GM23338 (cell line): ENCODE results near the gene RIMS4.

ENCODE experiments used
- CTCF ChIP-seq, 2 experiments: fragments of 200-600 bp in 1 of 2; sonication (generic) in 1 of 2; conservative IDR thresholded peaks; 2 replicates each; pipeline versions ENCODE4 v1.5.1 to v1.6.1; 2016 to 2017; ENCODE audit warnings: antibody characterized with exemption in 2 of 2, low read depth in 2 of 2, mild to moderate bottlenecking in 2 of 2, moderate library complexity in 1 of 2
- EZH2phosphoT487 ChIP-seq: fragments of 200-600 bp; sonication (generic); IDR thresholded peaks from one replicate; pipeline ENCODE4 v1.8.1; 2018; ENCODE audit warnings: antibody characterized with exemption; ENCODE audit not compliant: unreplicated experiment
- POLR2AphosphoS5 ChIP-seq: IDR thresholded peaks from 2 replicates; pipeline ENCODE4 v1.6.1; 2016; ENCODE audit warnings: antibody characterized with exemption, low read depth

GRCh38 chr20:44805979-44806620, 4.2 kb downstream of the RIMS4 start:
- TF ChIP-seq CTCF (conservative IDR thresholded peaks at IDR 0.05; ENCODE audit: low read depth in 2 of 2) (no peak), POLR2AphosphoS5 (no peak), EZH2phosphoT487 (no peak)
